GM12865 (cell line): ENCODE results near the gene LAT.
"Not testable (repeated sequence)": the region's sequence is repeated elsewhere in the genome, so short reads cannot be mapped to it uniquely, and the experiment has no call there.

Experiments used
- DNase-seq: peaks from one replicate; pipeline ENCODE4 v3.0.0; 2010; ENCODE audit warnings: low read depth
- H3K4me3 ChIP-seq: 2 replicates; pipeline ENCODE4 v1.5.1; 2011; ENCODE audit warnings: mild to moderate bottlenecking, low read depth, low read length, control low read depth
- CTCF ChIP-seq: IDR thresholded peaks from 2 replicates; pipeline ENCODE4 v1.5.1; 2011; ENCODE audit warnings: low read length, control low read depth, low read depth, inconsistent platforms; ENCODE audit not compliant: insufficient read depth; ENCODE audit errors: missing control alignments

Gene LAT

GRCh38 chr16:28984619-28985135 is at the start of gene LAT:
Gene LAT (plus strand): TSS chr16:28985052. CDS start chr16:28985418, 366 bp downstream.
- peak; percentile 62 for DNase-seq
- TF ChIP-seq CTCF, result no peak
- peak within 1 kb of the TSS; percentile 26 for H3K4me3 ChIP-seq

DNA sequence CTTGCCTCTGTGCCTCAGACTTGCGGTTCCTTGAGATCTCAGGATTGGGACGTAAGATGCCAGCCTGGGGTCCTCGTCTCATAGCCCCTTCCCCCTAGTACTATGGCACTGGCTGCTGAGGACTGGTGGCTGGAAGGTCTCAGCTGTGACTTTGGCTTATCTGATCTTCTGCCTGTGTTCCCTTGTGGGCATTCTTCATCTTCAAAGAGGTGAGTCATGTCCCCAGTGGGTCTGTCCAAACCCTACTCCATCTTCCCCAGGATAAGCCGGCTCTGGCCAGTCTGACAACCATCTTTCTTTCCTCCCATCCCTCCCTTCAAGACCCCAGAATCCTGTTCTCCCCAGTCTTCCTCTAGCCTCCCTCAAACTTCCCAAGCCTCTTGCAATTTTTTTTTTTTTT is 49.5 kb upstream of the LAT start:
- DNase-seq, result no peak
- TF ChIP-seq CTCF, result no peak
- H3K4me3 ChIP-seq, result no peak overlapping the region

DNA sequence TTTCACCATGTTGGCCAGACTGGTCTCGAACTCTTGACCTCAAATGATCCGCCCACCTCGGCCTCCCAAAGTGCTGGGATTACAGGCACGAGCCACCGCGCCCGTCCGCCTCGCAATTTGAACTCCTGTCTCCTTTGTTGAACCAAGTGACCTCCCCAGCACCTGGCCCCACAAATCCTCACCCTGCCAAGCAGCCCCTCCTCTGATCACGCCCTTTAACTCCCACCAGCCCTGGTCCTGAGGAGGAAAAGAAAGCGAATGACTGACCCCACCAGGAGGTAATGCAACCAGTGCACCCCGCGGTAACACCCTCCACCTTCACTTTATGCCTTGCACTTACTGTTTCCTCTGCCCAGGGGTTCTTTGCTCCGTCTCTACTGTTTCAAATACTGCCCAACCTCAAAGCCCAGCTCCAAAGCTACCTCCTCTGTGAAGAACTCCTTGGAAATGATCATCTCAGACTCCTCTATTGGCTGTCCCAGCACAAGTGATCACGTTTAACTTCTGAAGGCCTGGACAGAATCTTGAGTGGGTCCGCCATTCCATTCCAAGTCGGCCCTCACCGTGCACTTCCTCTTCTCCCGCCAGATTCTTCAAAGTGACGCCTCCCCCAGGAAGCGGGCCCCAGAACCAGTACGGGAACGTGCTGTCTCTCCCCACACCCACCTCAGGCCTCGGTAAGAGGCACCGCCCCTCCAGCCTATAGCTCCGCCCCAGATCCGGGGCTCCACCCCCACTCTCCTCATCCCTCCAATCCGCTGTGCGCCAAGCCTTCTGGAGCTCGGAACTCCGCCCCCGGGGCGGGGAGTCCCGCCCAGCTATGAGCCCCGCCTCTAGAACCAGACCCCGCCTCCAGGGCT is 48.7 kb upstream of the LAT start:
- H3K4me3 ChIP-seq, result no peak overlapping the region
- peak; percentile 92 for DNase-seq
- TF ChIP-seq CTCF, result no peak

GRCh38 chr16:28936784-28937155 is 48.1 kb upstream of the LAT start:
- no peak for TF ChIP-seq CTCF
- H3K4me3 ChIP-seq, result no peak overlapping the region
- no peak for DNase-seq

- no peak overlapping the region for H3K4me3 ChIP-seq
- no peak for TF ChIP-seq CTCF
- DNase-seq, result no peak
Observed at GRCh38 chr16:28937222-28937876, 47.5 kb upstream of the LAT start.

DNA sequence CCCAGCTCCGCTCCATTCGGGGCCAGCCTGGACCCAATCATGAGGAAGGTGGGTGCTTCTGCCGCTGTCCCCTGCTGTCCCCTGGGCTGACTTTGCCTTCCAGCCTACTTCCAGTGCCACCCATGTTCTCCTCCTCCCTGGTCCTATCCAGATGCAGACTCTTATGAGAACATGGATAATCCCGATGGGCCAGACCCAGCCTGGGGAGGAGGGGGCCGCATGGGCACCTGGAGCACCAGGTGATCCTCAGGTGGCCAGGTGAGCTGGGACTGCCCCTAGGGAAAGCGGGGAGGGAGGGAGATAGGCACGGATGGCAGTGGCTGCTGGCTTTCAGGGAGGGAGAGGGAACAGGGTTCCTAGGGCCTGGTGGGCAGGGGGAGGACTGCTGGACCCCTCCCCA is 46.1 kb upstream of the LAT start:
- no peak for TF ChIP-seq CTCF
- no peak overlapping the region for H3K4me3 ChIP-seq
- DNase-seq, result no peak

DNA sequence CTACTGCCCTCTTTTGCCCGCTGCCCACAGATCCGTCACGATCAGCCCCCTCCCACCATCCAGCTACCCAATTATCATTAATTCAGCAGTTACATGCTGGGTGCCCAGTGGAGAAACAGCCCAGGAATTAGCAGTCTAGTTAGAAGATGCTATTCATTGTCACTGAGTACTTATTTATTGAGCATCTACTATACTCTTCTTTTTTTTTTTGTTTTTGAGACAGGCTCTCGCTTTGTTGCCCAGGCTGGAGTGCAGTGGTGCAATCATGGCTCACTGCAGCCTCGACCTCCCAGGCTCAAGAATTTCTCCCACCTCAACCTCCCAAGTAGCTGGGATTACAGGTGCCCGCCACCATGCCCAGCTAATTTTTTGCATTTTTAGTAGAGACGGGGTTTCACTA is 45.0 kb upstream of the LAT start:
- not testable (repeated sequence) for H3K4me3 ChIP-seq, DNase-seq
